ENCODE measurements around the gene TMEM63C. TPM values are rescaled to one million over a fixed set of nuclear protein-coding genes. Genes with fewer than 3 reads are reported as not detected.

Gene TMEM63C
- polyA plus RNA-seq, 4 donors = 0.29 to 1.3 (median 0.90) TPM

GRCh38 chr14:77250927-77251326 lies 69.3 kb downstream of the TMEM63C start:
- no peak for DNase-seq (ENCODE audit: low read depth in 4 of 4, low spot score in 3 of 4)

GRCh38 chr14:77251870-77252269 lies 70.3 kb downstream of the TMEM63C start:
- no peak for DNase-seq (ENCODE audit: low read depth in 4 of 4, low spot score in 3 of 4)

DNA sequence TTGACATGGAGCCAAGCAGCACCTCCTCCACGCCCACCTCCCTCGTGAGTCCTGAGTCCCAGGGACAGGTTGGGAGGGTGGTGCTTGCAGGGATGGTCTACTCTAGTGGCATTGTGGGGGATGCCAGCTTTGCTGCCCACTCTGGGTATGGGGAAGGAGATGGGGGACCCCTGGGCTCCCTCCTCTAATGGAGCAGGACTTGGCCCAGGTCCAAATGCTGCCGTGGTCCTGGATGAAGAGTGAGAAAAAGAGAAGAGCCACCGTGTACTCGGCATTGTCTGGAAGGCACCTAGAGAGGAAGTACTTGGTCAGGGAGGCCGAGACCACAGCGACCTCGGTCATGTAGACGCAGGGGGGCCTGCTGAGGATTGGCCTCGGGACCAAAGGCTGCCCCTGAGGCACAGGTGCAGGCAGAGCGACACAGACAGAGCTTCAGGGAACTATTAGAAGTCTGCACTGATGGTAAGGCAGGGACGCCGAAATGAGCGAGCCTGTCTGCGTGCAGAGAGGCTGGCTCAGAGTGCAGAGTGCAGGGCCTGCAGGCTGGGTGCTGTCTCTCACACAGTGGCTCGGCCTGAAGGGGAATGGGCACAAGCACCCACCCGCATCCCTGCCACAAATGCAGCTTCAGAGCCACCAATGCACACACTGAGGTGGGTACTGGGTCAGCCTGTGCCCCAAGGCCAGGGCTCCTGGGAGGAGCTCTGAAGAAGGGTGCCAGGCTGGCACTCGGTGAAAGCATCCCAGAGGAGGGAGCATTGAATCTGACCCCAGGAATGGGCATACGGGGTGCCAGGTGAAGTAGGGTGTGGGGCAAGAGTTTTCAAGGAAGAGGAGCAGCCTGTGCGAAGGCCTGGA lies 72.0 kb downstream of the TMEM63C start:
- DNase-seq (ENCODE audit: low read depth in 4 of 4, low spot score in 3 of 4) = no peak

DNA sequence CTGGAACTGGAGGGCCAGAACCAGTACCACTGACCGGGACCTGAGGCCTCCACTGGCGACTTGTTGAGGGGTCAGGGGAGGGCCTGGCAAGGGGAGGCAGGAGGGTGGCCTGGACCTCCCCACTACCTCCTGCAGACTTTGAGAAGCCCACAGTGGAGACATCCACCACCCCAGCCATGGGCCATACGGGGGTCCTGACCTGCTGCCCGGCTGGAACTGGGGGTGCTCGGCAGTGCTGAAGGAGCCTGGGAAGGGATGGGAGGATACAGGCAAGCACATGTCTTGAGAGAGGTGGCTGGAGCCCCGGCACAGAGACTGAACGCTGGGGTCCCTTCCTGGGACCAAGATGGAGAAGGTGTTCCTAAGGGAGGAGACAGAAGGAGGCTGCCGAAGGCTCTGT lies 75.1 kb downstream of the TMEM63C start:
- DNase-seq (ENCODE audit: low read depth in 4 of 4, low spot score in 3 of 4) = no peak

DNA sequence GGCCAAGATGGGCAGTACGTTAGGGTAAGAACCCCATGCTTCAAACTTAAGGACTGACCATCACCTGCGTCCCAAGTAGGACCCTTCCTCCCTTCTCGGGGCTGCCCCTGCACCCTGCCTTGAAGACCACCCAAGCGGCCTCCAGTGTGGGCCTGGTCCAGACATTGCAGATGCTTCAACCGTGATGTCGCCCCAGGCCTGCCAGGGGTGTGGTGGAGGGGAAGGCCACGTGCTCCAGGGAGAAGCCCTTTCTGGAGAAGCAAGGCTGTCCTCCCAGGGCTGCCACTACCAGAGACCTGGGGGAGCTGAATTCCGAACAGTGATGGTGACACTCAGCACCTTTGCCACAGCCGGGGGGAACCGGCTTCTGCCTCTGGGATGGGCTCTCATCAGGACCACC lies 76.1 kb downstream of the TMEM63C start:
- DNase-seq (ENCODE audit: low read depth in 4 of 4, low spot score in 3 of 4) = no peak

- DNase-seq (ENCODE audit: low read depth in 4 of 4, low spot score in 3 of 4) = no peak
These were observed 77.0 kb downstream of the TMEM63C start for GRCh38 chr14:77258566-77258965.

DNA sequence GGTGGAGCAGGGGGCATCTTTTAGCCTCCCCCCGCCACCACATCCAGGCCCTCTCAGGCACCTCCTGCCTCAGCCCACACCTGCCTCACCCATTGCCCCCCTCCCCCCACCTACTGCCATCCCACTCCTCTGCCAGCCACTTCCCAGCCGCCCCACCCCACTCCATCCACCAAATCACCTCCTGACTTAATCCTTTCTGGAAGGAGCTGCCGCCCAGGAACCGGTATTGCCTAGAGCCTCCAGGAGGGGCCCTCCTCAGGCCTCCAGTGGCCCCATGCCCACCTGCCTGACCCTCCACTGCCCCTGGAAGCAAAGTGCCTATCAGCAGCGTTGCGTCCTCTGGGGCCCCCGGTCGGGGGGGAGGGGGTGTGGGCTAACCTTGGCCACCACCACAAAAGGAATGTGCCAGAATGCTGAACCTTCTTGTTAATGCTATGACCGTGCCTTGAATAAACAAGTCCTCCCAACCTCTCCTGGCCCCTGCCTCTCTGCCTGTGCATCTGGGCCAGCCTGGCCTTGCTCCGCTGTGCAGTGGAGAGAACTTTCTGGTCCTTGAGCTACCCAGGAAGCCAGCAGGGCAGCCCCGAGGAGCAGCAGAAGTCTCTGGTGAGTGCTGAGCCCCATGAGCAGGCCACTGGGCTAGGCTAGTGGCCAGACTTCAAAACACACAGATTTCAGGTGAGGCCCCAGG lies 77.6 kb downstream of the TMEM63C start:
- DNase-seq (ENCODE audit: low read depth in 4 of 4, low spot score in 3 of 4) = no peak

GRCh38 chr14:77260199-77260598 lies 78.6 kb downstream of the TMEM63C start:
- no peak for DNase-seq (ENCODE audit: low read depth in 4 of 4, low spot score in 3 of 4)

DNA sequence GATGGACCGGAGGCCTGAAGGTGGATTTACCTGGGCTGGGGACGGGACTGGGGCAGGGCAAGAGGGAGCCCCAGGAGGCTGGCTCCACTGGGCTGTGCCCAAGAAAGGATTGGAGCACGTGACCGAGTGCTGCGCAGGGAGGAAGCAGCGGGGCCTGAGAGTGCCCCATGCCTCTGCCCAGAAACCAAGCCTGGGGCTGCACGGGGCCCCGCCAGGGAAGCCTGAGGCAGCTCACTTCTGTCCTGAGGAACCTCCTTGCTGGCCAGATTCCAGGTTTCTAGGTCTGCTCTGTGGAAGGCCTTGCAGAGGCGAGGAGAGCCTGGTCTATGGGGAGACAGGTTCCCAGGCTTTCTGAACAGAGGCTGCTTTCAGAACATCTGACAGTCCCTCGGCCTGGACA lies 79.0 kb downstream of the TMEM63C start:
- no peak for DNase-seq (ENCODE audit: low read depth in 4 of 4, low spot score in 3 of 4)

- DNase-seq (ENCODE audit: low read depth in 4 of 4, low spot score in 3 of 4) = no peak
These were observed 83.0 kb downstream of the TMEM63C start for GRCh38 chr14:77264466-77265186.

DNA sequence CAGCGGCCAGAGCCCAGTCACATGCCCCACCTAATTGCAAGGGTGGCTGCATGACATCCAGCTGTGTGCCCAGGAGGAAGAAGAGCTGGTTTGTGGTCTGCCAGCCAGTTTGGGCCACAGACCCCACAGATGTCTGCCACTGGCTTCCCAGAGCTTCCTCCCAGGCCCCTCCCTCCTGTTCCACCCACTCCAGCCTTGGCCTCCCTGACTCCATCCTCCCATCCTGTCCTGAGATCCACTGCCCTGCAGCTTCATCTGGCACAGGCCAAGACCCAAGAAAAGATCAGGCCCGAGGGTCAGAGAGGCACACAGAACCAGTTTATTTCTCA lies 83.6 kb downstream of the TMEM63C start:
- DNase-seq (ENCODE audit: low read depth in 4 of 4, low spot score in 3 of 4) = no peak

GRCh38 chr14:77265561-77266335 lies 84.2 kb downstream of the TMEM63C start:
- DNase-seq (ENCODE audit: low read depth in 4 of 4, low spot score in 3 of 4) = no peak

- no peak for DNase-seq (ENCODE audit: low read depth in 4 of 4, low spot score in 3 of 4)
These were observed 84.7 kb downstream of the TMEM63C start for GRCh38 chr14:77266336-77266735.

DNA sequence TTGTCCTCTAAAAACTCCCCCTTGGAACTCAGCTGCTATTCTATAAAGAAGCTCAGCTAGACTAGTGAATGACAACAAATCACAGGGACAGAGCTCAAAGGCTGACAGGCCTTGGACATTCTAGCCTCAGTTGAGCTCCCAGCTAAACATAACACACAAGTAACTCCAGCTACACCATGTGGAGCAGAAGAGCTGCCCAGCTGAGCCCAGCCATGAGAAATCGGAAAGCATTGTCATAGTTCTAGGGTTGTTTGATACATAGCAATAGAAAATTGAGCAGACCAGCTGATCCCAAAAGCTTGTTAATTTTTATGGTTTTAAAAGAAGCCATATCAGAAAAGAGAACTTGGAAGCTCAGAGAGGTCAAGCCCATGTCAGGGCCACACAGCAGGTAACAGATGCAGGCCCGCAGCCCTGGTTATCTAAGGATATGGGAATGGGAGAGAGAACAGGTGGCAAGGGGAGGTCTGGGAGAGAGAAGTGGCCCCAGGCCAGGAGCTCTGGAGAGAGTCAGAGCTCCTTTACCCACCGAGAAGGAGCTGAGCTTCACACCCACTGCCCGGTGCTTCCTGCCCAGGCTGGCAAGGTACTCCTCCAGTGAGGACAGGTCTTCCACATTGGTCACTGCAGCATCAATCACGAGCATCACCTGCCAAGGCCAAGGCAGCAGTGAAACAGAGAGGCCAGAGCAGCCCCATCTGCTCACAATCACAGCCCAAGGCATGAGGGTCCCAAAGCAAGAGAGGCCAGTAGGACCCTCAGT lies 86.5 kb downstream of the TMEM63C start:
- DNase-seq (ENCODE audit: low read depth in 4 of 4, low spot score in 3 of 4) = no peak

DNA sequence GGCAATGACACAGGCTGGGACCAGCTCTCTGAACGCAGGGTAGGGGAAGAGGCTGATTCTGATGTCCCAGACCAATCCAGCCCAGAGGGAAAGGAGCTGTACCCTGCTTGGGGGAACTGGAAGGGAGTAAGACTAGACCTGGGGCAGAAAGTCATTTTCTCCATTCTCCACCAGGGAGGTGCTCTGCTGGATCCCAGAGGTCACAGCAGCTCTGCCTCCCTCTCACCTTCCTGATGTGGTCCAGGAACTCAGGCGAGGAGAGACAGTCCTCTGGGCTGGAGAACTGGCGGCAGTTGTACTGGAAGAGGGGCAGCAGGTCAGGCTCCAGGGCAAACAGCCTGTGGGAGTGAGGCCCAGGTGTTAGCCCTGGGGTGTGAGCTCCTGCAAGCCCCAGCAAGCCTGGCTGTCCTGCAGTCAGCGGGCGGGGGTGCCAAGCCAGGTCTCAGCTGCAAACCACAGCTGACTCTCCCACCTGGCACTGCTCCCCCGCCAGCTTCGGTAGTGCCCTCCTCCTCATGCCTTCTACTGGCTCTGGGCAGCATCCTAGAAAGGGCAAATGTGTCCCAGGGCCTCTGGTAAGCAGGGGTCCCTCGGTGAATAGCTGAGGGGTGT lies 87.5 kb downstream of the TMEM63C start:
- DNase-seq (ENCODE audit: low read depth in 4 of 4, low spot score in 3 of 4) = no peak

DNA sequence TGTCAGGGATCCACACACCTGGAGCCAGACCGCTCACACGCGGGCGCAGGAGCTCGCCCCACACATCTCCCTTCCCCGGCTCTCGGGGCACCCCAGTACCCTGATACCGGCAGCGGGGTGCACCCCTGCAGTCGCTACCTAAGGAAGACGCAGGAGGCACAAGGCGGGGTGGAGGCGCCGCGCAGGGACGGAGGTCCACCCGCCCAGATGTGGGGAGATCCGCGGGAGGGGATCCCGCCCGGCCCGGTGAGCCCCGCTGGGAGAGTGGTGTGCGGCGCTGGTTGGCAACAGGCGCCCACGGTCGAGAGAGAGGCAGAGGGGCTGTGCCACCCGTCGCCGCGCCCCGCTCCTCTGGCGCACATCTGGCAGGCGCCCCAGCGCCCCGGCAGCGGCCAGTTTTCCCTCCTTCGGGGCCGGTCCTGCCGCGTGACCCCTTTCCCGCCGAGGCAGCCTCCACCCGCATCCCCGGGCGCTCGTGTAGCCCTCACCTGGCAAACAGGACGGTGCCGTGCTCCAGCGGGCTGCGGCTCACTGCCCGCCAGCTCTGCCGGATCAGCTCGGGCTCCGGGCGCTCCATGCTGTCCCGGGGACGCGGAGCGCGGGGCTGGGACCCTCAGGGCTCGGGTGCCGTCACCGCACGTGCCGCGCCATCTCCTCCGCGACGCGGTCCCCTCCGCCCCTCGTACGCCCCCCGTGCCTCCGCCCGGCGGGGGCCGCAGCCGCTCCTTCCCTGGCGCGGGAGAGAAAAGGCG lies 88.9 kb downstream of the TMEM63C start:
- no peak for DNase-seq (ENCODE audit: low read depth in 4 of 4, low spot score in 3 of 4)

GRCh38 chr14:77271113-77271710 lies 89.6 kb downstream of the TMEM63C start, which contains the start of gene NGB:
Gene NGB, minus strand, starts transcription at chr14:77271206. Its CDS starts 269 bp downstream, at chr14:77270937.
- no peak for DNase-seq (ENCODE audit: low read depth in 4 of 4, low spot score in 3 of 4)

- DNase-seq (ENCODE audit: low read depth in 4 of 4, low spot score in 3 of 4) = no peak
These were observed 90.7 kb downstream of the TMEM63C start for GRCh38 chr14:77272261-77272660.

All from left renal pelvis (tissue), 4 donors.